ENCODE results near the gene DYNLT1.
"Not testable (repeated sequence)": the region's sequence is repeated elsewhere in the genome, so short reads cannot be mapped to it uniquely, and the experiment has no call there.

DYNLT1 gene

GRCh38 chr6:158639056-158639455 lies 5.5 kb downstream of the DYNLT1 start:
- no peak for DNase-seq

GRCh38 chr6:158638324-158638854 lies 6.2 kb downstream of the DYNLT1 start:
- no peak for DNase-seq

GRCh38 chr6:158636778-158637177 lies 7.8 kb downstream of the DYNLT1 start:
- DNase-seq = no peak

GRCh38 chr6:158635427-158636073 lies 9.0 kb downstream of the DYNLT1 start:
- DNase-seq = no peak

- DNase-seq = no peak
These were observed 9.7 kb downstream of the DYNLT1 start for GRCh38 chr6:158634695-158635426.

- no peak for DNase-seq
These were observed 11.4 kb downstream of the DYNLT1 start for GRCh38 chr6:158633127-158633526.

GRCh38 chr6:158632538-158633119 lies 11.9 kb downstream of the DYNLT1 start:
- DNase-seq = not testable (repeated sequence)

GRCh38 chr6:158631678-158632537 lies 12.6 kb downstream of the DYNLT1 start:
- no peak for DNase-seq

- no peak for DNase-seq
These were observed 13.5 kb downstream of the DYNLT1 start for GRCh38 chr6:158630938-158631616.

- DNase-seq = no peak
These were observed 14.9 kb downstream of the DYNLT1 start for GRCh38 chr6:158629367-158630221.

GRCh38 chr6:158628542-158628941 lies 16.0 kb downstream of the DYNLT1 start:
- DNase-seq = no peak

- no peak for DNase-seq
These were observed 16.7 kb downstream of the DYNLT1 start for GRCh38 chr6:158627940-158628211.

GRCh38 chr6:158627168-158627939 lies 17.2 kb downstream of the DYNLT1 start:
- DNase-seq = no peak

- no peak for DNase-seq
These were observed 18.0 kb downstream of the DYNLT1 start for GRCh38 chr6:158626360-158627167.

- no peak for DNase-seq
These were observed 18.6 kb downstream of the DYNLT1 start for GRCh38 chr6:158625881-158626305.

- DNase-seq = no peak
These were observed 19.6 kb downstream of the DYNLT1 start for GRCh38 chr6:158624684-158625682.

- DNase-seq = no peak
These were observed 21.9 kb downstream of the DYNLT1 start for GRCh38 chr6:158622545-158623190.

Measured in stimulated activated CD4-positive, alpha-beta T cell treated with anti-CD3 and anti-CD28 coated beads, Interleukin-1b, Interleukin-23, amount 100 ng/mL, for 48 hours (primary cell).